IMR-90 (cell line): Measurements from ENCODE around the gene HAGH.

ENCODE experiments used
- MAZ ChIP-seq: IDR thresholded peaks from 2 replicates; pipeline ENCODE4 v1.6.1; 2012; ENCODE audit warnings: low read depth, mild to moderate bottlenecking, low read length, improper control_type of control experiment, moderate library complexity, borderline replicate concordance
- USF2 ChIP-seq: fragments of 150-350 bp; IDR thresholded peaks from 2 replicates; pipeline ENCODE4 v1.6.1; 2017; ENCODE audit warnings: mild to moderate bottlenecking, antibody characterized with exemption, low read length, low read depth
- TF ChIP-seq, protein P1 (sequence below): conservative IDR thresholded peaks from 2 replicates; pipeline ENCODE4 v1.5.1; 2012; ENCODE audit warnings: mild to moderate bottlenecking, low read depth, low read length, improper control_type of control experiment

- TF ChIP-seq MAZ = no peak
- no peak for TF ChIP-seq USF2
- TF ChIP-seq, protein P1, sequence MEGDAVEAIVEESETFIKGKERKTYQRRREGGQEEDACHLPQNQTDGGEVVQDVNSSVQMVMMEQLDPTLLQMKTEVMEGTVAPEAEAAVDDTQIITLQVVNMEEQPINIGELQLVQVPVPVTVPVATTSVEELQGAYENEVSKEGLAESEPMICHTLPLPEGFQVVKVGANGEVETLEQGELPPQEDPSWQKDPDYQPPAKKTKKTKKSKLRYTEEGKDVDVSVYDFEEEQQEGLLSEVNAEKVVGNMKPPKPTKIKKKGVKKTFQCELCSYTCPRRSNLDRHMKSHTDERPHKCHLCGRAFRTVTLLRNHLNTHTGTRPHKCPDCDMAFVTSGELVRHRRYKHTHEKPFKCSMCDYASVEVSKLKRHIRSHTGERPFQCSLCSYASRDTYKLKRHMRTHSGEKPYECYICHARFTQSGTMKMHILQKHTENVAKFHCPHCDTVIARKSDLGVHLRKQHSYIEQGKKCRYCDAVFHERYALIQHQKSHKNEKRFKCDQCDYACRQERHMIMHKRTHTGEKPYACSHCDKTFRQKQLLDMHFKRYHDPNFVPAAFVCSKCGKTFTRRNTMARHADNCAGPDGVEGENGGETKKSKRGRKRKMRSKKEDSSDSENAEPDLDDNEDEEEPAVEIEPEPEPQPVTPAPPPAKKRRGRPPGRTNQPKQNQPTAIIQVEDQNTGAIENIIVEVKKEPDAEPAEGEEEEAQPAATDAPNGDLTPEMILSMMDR = no peak
Measured at GRCh38 chr16:1859650-1860049, 33.0 kb upstream of the HAGH start.
